HFFc6 (cell line): ENCODE results near the gene EIF4H. TPM values are rescaled to one million over a fixed set of nuclear protein-coding genes. Genes with fewer than 3 reads are reported as not detected.

ENCODE experiments used
- DNase-seq: peaks from one replicate; pipeline ENCODE4 v3.0.0-alpha.2; 2018
- H3K27ac Mint-ChIP-seq: 2 replicates; pipeline ENCODE4 v1.8.0; 2020; ENCODE audit warnings: mild to moderate bottlenecking, mixed read lengths
- H3K27me3 Mint-ChIP-seq: 2 replicates; pipeline ENCODE4 v1.8.0; 2021; ENCODE audit warnings: mild to moderate bottlenecking, moderate library complexity, mixed read lengths; ENCODE audit not compliant: insufficient read depth
- H3K36me3 Mint-ChIP-seq: 2 replicates; pipeline ENCODE4 v1.8.0; 2021; ENCODE audit warnings: low read depth, mixed read lengths
- H3K4me1 Mint-ChIP-seq: 2 replicates; pipeline ENCODE4 v1.8.0; 2020; ENCODE audit warnings: low read depth, mixed read lengths
- H3K4me3 Mint-ChIP-seq: 2 replicates; pipeline ENCODE4 v1.8.0; 2020; ENCODE audit warnings: mild to moderate bottlenecking, moderate library complexity, mixed read lengths
- H3K9me3 Mint-ChIP-seq: 2 replicates; pipeline ENCODE4 v1.8.0; 2020; ENCODE audit warnings: mild to moderate bottlenecking, mixed read lengths
- total RNA-seq, 6 experiments: library from RNA; stranded (reverse); fragmentation: NEBNext Ultra II Directional; extraction: Animal tissue kit (Norgen Biotek cat#: 25700); gene quantifications; 2 replicates in 1 of 6; 3 replicates in 5 of 6; pipeline ENCODE4 v1.2.3, GENCODE V29; 2021
- TF ChIP-seq, protein P1 (sequence below): fragments of 200-600 bp; sonication (generic); IDR thresholded peaks from 2 replicates; pipeline ENCODE4 v1.5.0; 2021; ENCODE audit warnings: antibody characterized with exemption, mild to moderate bottlenecking

EIF4H gene
- total RNA-seq, 6 experiments from 2014 or later = 344 to 392 (median 380) TPM

DNA sequence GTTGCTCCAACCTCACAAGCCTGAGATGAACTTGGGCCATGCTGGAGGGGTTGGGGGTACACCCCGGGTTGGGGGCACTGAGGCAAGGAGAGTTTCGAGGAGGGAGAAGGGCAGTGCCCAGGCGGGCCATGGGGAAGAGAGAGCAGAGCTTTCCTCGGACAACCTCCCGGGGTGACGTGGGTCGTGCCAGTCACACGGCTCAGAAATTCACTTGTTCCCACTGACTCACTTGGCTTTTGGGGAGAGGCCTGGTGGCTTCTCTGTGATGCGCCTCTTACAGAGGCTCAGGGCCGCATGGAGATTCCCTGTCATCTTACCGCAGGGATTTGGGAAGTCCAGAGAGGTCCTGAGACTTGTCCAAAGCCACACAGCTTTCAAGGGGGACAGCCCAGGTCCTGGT lies 38.5 kb downstream of the EIF4H start:
- Mint-ChIP-seq H3K4me1 (peaks cover 7% of the 10 kb centered on the region; the same call in 1 of the 2 replicates), H3K27ac (no peak overlapping the region), H3K9me3 (no peaks in the 10 kb centered on the region), H3K27me3 (no peaks in the 10 kb centered on the region), H3K4me3 (no peak overlapping the region), H3K36me3 (no peaks in the 10 kb centered on the region)
- no peak for DNase-seq
- TF ChIP-seq, protein P1, sequence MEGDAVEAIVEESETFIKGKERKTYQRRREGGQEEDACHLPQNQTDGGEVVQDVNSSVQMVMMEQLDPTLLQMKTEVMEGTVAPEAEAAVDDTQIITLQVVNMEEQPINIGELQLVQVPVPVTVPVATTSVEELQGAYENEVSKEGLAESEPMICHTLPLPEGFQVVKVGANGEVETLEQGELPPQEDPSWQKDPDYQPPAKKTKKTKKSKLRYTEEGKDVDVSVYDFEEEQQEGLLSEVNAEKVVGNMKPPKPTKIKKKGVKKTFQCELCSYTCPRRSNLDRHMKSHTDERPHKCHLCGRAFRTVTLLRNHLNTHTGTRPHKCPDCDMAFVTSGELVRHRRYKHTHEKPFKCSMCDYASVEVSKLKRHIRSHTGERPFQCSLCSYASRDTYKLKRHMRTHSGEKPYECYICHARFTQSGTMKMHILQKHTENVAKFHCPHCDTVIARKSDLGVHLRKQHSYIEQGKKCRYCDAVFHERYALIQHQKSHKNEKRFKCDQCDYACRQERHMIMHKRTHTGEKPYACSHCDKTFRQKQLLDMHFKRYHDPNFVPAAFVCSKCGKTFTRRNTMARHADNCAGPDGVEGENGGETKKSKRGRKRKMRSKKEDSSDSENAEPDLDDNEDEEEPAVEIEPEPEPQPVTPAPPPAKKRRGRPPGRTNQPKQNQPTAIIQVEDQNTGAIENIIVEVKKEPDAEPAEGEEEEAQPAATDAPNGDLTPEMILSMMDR = no peak

DNA sequence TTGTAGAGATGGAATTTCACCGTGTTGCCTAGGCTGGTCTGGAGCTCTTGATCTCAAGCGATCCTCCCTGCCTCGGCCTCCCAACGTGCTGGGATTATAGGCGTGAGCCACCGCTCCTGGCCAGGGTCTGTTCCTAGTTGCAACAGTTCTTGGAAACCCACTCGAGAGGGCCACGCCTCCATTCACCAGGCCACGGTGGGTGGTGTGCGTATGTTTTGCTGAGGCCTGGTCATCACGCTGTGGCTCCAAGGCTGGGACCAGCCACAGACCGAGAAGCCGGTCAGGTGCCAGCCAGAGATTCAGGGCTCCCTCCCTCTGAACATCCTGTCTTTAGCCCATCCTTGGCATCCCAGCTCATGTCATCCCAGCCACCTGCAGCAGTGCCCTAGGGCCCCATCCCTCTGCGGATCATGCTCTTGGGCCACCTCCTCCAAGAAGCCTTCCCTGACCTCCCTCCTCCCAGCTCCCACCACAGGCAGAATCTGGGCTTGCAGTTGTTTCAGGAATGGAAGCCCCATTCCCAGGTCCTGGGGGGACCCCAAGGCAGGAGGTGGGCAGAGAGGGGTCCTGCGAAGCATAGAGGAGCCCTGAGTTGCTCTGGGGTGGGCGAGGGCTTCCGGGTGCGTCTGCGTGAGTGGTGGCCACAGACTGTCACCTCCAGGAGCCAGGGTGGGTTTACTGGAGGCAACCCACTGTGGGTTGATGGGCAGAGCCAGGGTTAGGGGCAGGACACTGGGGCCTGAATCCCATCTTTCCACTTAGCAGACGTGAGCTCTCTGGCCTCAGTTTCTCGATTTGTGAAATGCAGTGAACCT lies 40.9 kb downstream of the EIF4H start:
- no peak overlapping the region for H3K4me3 Mint-ChIP-seq
- no peaks in the 10 kb centered on the region for H3K9me3 Mint-ChIP-seq
- H3K36me3 Mint-ChIP-seq = no peaks in the 10 kb centered on the region
- no peaks in the 10 kb centered on the region for H3K27me3 Mint-ChIP-seq
- TF ChIP-seq, protein P1 = no peak
- no peak overlapping the region for H3K27ac Mint-ChIP-seq
- DNase-seq = no peak
- no peaks in the 10 kb centered on the region for H3K4me1 Mint-ChIP-seq

DNA sequence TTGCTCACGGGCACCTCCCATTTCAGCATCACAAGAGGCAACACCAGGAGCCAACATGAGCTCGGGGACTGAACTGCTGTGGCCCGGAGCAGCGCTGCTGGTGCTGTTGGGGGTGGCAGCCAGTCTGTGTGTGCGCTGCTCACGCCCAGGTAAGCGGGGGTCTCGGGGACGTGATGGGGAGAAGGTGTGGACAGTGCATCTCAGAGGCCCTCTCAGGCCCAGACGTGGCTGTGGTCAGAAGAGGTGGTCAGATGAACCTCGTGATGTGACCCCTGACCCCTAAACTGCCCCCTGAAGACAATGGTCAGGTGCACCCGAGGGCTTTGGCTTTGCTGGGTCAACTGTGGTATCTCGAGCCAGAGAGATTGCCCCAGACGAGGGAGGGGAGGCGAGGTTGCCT lies 41.8 kb downstream of the EIF4H start:
- H3K4me1 Mint-ChIP-seq = no peaks in the 10 kb centered on the region
- no peaks in the 10 kb centered on the region for H3K36me3 Mint-ChIP-seq
- no peak for DNase-seq
- H3K4me3 Mint-ChIP-seq = no peak overlapping the region
- H3K27ac Mint-ChIP-seq = no peak overlapping the region
- H3K27me3 Mint-ChIP-seq = no peaks in the 10 kb centered on the region
- H3K9me3 Mint-ChIP-seq = no peaks in the 10 kb centered on the region
- TF ChIP-seq, protein P1 = no peak

DNA sequence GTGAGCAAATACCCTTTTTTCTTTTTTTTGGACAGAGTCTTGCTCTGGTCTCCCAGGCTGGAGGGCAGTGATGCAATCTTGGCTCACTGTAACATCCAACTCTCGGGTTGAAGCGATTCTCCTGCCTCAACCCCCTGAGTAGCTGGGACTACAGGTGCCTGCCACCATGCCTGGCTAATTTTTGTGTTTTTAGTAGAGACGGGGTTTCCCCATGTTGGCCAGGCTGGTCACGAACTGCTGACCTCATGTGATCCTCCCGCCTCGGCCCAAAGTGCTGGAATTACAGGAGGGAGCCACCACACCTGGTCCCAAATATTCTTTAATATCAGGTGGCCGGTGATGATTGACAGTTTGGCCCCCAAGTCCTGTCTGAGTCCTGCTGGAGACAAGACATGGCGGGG lies 42.2 kb downstream of the EIF4H start:
- no peak overlapping the region for H3K27ac Mint-ChIP-seq
- no peaks in the 10 kb centered on the region for H3K36me3 Mint-ChIP-seq
- H3K27me3 Mint-ChIP-seq = no peaks in the 10 kb centered on the region
- H3K4me1 Mint-ChIP-seq = no peaks in the 10 kb centered on the region
- DNase-seq = no peak
- no peaks in the 10 kb centered on the region for H3K9me3 Mint-ChIP-seq
- TF ChIP-seq, protein P1 = no peak
- H3K4me3 Mint-ChIP-seq = no peak overlapping the region

DNA sequence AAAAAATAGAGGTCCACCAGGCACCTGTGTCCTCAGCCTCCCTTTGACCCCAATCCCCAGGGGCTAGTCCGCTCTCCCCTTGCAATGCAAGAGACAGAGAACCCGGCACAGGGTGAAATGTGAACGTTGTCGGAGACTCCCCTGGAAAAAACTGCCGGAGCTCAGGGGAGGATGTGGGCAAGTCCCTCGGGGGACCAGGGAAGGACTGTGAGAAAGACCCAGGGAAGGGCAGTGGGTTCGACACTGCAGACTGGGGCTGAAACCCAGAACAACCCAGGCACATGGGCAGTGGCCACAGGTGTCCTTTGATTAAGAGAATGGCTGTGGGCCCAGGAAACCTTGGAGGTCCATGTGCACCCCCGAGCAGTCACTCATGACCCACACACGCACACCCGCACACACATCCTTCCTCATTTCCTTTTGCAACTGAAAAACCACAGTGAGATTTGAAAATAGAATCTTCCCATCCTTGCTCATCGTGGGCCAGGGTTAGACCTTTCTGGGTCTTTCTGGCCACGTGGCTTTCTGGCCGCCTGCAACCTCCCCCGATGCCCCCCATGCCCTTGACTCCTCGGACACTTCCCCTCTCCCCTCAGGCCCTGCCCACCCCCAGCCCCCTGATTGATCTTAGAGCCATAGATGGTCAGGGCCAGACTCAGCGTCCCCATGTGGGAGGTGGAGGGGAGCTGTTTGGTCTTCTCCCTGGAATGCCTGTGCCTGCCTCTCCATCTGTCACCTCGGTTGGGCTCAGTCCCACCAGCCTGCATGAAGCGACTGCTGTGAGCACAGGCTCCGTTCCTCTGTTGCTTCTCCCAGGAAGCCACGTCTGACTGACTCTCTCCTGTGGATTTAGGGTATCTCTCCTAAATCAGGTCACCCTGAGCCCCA lies 43.5 kb downstream of the EIF4H start:
- TF ChIP-seq, protein P1 = no peak
- no peak overlapping the region for H3K4me3 Mint-ChIP-seq
- H3K27ac Mint-ChIP-seq = no peak overlapping the region
- H3K36me3 Mint-ChIP-seq = no peaks in the 10 kb centered on the region
- DNase-seq = no peak
- no peaks in the 10 kb centered on the region for H3K4me1 Mint-ChIP-seq
- H3K27me3 Mint-ChIP-seq = no peaks in the 10 kb centered on the region
- no peaks in the 10 kb centered on the region for H3K9me3 Mint-ChIP-seq
